HG03432 (cell line): ENCODE results near the gene GJD2.

ENCODE experiments used
- ATAC-seq: cut with Tn5 transposase; IDR thresholded peaks from one replicate; pipeline ENCODE4 v1.9.1; 2021; ENCODE audit warnings: mild to moderate bottlenecking, moderate library complexity; ENCODE audit not compliant: unreplicated experiment

Gene GJD2

DNA sequence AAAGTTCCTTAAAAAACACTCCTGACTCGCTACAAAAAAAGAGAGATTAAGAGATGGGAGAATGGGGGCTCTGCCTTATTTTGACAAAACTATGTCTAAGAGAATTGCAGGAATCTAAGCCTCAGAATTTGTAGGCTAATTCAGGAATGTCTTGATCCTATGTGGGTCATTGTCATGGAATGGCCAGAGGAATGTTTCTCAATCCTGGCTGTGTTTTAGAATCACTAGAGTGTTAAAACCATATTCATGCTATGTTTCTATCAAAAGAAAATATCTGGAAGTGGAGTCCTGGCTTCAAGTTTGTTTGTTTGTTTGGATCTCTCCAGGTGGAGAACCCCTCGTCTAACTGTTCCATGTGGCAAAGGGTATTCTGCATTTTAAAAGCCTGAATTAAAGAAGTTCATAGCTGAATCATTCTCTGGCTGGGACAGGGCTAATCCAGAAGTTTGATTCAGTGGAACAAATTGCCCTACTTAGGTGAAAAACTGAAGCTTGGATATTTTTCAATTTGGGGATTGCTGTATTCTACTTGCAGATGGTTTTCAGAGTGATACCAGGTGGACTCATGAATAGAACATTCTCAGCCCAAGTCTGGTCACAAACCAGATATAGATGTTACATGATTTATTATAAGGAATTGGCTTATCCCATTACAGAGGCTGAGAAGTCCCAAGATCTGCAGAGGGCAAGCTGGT is 28.2 kb downstream of the GJD2 start:
- ATAC-seq = no peak

DNA sequence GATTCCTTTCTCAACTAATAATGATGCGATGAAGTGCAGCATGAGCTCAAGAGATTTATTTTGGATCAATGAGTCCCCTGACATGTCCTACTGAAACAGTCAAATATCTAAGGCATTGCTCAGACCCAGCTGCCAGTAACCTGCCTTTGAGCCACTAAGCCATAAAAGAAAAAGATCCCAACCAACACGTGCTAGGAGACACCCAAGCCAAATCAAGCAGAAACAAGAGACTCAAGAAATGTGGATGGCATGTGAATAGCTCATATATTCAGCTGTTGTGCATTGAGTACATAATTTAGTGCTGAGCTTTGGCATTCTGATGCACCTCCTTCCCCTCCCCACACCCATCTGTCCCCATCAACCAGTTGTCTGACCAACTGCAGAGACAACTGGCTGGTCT is 29.2 kb downstream of the GJD2 start:
- ATAC-seq = no peak

DNA sequence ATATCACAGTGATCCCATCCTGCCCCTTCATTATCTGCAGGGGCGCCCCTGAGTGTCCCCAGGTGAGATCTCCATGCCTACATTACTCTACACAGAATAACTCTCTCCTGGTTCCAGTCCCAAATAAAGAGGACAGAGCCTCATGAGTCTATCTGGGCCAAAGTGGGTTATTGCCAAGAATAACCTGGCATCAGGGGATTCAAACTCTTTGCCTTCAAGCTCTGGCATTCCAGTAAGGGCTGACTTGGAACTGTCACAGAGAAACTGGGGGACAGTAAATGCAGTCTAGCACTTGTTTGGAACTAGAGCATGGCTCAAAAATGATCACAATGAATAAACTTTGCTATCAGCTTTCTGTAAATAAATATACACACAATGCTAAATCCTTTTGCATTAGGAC is 30.3 kb downstream of the GJD2 start:
- ATAC-seq = no peak

DNA sequence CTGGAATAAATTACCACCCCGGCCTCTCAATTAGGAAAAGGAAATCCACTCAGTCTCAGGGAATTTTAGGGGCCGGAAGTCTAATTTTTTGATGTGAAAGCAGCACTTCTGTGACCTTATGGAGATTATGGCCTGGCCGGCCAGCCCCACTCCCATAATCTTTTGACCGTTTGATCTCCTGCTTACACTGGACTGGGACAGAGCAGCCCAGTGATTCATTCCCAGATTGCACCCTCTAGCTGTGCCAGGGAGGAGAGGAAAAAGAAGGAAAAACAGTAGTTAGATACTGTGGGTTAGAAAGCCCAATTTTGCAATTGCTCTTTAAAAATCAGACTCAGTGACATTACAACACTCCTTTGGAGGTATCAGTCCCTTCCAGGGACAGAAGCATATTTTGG is 32.4 kb downstream of the GJD2 start:
- no peak for ATAC-seq

DNA sequence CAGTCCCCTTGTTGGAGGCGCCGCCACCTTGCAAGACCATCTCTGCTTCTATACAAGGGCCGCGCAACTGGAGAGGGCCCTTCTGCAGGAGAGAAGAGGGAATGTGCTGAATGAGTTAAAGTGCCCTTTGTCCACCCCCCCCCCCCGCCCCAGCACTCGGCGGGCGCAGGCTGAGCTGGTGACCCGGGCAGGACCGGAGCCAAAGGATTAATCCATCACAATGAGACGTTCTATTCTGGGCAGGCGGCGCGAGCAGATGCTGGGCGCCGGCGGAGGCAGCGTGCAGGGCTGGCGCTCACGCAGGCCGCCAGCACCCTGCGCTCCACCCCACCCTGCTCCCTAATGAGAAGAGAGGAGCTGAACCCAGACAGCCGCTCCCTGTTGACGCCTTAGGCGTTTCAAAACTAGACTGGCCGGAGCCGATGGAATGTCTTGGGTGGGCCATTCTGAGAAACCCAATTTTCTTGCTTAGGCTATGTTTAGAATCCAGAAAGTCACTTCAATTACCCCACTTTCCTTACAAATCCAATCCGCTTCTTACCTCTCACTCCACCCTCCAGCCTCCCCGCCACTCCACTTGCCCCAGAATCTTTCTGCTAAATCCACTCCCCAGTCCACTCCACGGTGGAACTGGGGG is 32.9 kb downstream of the GJD2 start:
- ATAC-seq = no peak

DNA sequence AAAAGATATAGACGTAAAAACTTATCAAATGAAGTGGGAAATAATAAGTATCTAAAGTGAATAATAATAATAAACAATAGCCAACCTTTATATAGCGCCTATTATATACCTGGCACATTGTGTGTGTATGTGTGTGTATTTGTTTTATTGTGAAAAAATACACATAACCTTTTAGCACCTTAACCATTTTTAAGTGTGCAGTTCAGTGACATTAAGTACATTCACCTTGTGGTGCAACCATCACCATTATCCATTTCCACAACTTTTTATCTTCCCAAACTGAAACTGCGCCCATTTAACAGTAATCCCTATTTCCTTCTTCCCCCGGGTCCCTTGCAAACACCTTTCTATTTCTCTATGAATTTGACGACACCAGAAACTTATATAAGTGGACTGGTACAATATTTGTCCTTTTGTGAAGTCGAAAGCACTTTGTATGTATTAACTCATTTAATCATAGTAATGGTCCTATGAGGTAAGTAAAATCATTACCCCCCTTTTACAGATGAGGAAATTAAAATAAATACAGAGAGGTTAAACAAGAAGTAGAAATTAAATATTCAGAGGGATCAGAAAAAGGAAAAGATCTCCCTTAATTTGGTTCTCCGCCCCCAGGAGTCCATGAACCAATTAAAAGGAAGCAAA is 33.5 kb downstream of the GJD2 start:
- ATAC-seq = no peak

GRCh38 chr15:34719695-34720094 is 35.1 kb downstream of the GJD2 start:
- no peak for ATAC-seq

- no peak for ATAC-seq
Observed at GRCh38 chr15:34718681-34719665, 35.8 kb downstream of the GJD2 start.

- ATAC-seq = no peak
Observed at GRCh38 chr15:34717729-34718128, 37.1 kb downstream of the GJD2 start.

DNA sequence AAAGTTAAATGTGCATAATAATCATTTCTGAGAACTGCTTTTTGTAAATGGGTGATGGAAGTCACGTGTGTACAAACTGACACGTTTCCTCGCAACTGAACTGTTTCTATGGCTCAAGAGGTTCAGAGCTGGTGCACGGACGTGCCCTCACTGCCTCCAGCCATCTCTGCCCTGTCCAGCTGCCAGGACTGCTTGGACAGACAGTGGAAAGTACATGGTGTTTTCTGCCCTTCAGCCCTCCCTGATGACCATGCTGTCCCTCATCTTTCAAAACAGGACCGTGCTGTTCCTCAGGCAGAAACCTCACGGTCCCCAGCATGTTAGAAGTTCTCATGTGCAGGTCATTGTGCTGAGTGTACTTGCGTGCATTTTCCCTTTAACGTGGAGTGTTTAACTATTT is 38.7 kb downstream of the GJD2 start:
- no peak for ATAC-seq

DNA sequence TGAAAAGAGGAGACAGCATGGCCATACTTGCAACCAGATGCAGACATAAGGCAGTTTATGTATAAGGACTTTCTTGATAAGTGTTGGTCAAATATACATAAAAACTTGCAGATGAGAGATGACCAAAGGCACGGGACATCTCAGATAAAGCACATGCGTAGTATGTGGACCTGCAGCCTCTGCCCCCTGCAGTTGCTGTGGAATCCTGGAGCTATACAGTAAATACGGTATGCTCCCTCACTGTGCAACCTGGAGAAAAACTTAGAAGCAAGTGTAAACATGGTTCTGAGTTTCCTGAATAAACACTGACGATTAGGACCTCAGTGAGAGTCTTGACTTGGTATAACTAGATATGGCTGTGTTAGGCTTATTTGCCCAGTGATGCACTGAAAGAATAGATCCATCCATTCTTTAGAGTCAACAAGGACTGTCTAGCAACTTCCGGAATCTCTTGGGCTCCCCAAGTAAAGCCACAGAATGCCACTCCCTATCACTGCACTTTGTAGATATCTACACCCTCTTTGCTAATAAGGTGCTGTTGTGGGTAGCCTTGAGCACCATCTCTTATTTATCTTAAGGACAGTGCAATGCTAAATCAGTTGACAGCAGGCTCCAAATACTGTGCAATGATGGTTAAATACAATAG is 40.2 kb downstream of the GJD2 start:
- ATAC-seq = no peak

- ATAC-seq = no peak
Observed at GRCh38 chr15:34713635-34714034, 41.2 kb downstream of the GJD2 start.

GRCh38 chr15:34709866-34710265 is 44.9 kb downstream of the GJD2 start:
- ATAC-seq = no peak

- ATAC-seq = no peak
Observed at GRCh38 chr15:34708422-34708821, 46.4 kb downstream of the GJD2 start.

DNA sequence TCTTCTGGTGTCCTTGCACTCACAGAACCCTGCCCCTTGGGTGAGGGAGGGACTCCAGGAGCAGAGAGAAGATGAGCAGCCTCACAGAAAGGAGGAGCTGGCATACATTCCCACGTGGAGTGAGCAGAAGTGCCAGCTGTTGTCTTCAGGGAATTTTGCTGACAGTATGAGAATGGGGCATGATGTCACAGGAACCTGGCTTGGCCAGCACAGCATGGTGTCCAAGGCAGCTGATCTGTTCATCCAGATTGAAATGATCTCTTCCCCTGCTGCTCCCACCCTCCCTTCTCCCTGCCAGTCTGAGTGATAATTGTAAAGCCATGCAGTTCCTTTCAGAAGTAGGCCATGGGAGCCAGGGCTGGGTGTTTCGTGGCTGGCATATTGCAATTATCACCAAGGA is 53.3 kb downstream of the GJD2 start:
- ATAC-seq = no peak
